ENCODE results near the gene ADCY9.
A peak's percentile ranks its signal among the peaks of the same experiment; 100 is the strongest.
"Not testable (repeated sequence)": the region's sequence is repeated elsewhere in the genome, so short reads cannot be mapped to it uniquely, and the experiment has no call there.

The ADCY9 gene

GRCh38 chr16:3948378-3948995 lies 167.8 kb downstream of the ADCY9 start:
- no peak for DNase-seq

- no peak for DNase-seq
Observed at GRCh38 chr16:3946604-3947180, 169.6 kb downstream of the ADCY9 start.

GRCh38 chr16:3945751-3946603 lies 170.3 kb downstream of the ADCY9 start:
- no peak for DNase-seq

- not testable (repeated sequence) for DNase-seq
Observed at GRCh38 chr16:3944457-3944856, 171.8 kb downstream of the ADCY9 start.

GRCh38 chr16:3942146-3942545 lies 174.1 kb downstream of the ADCY9 start:
- DNase-seq = not testable (repeated sequence)

GRCh38 chr16:3938843-3939624 lies 177.2 kb downstream of the ADCY9 start:
- DNase-seq = no peak

- DNase-seq = no peak
Observed at GRCh38 chr16:3938471-3938842, 177.8 kb downstream of the ADCY9 start.

- no peak for DNase-seq
Observed at GRCh38 chr16:3937066-3937875, 179.0 kb downstream of the ADCY9 start.

- DNase-seq = no peak
Observed at GRCh38 chr16:3935921-3936320, 180.3 kb downstream of the ADCY9 start.

- DNase-seq = no peak
Observed at GRCh38 chr16:3934491-3935181, 181.6 kb downstream of the ADCY9 start.

- not testable (repeated sequence) for DNase-seq
Observed at GRCh38 chr16:3927147-3927546, 189.1 kb downstream of the ADCY9 start.

GRCh38 chr16:3924763-3925162 lies 191.5 kb downstream of the ADCY9 start:
- DNase-seq = no peak

GRCh38 chr16:3922241-3922640 lies 194.0 kb downstream of the ADCY9 start:
- no peak for DNase-seq

- DNase-seq = no peak
Observed at GRCh38 chr16:3920206-3920605, 196.0 kb downstream of the ADCY9 start.

GRCh38 chr16:3919413-3919812 lies 196.8 kb downstream of the ADCY9 start:
- DNase-seq = no peak

GRCh38 chr16:3915426-3916260 lies 200.6 kb downstream of the ADCY9 start:
- DNase-seq = peak; percentile 24

- no peak for DNase-seq
Observed at GRCh38 chr16:3912897-3913296, 203.3 kb downstream of the ADCY9 start.

Measured in DMS 273 treated with DMSO at 0.1 percent for 48 hours (cell line).